ENCODE measurements around the gene KCND2. TPM values are rescaled to one million over a fixed set of nuclear protein-coding genes. Genes with fewer than 3 reads are reported as not detected.

The KCND2 gene
- total RNA-seq, 2 donors from 2014 or later: 0.11 to 0.12 TPM

- H3K4me1 ChIP-seq: no peaks in the 10 kb centered on the region
- H3K9me3 ChIP-seq: no peaks in the 10 kb centered on the region
- no peaks in the 10 kb centered on the region for H3K27me3 ChIP-seq
- TF ChIP-seq CTCF (IDR thresholded peaks at IDR 0.05): no peak
- no peak overlapping the region for H3K4me3 ChIP-seq
- no peak for DNase-seq (ENCODE audit: low spot score)
- no peaks in the 10 kb centered on the region for H3K36me3 ChIP-seq
- no peak overlapping the region for H3K27ac ChIP-seq
Observed at GRCh38 chr7:120373174-120373573, 100.2 kb downstream of the KCND2 start.

- Histone ChIP-seq H3K36me3 (no peaks in the 10 kb centered on the region), H3K4me1 (no peaks in the 10 kb centered on the region), H3K9me3 (no peaks in the 10 kb centered on the region), H3K4me3 (no peak overlapping the region), H3K27me3 (no peaks in the 10 kb centered on the region), H3K27ac (no peak overlapping the region)
- DNase-seq (ENCODE audit: low spot score): no peak
- TF ChIP-seq CTCF (IDR thresholded peaks at IDR 0.05): no peak
Observed at GRCh38 chr7:120394595-120394994, 121.6 kb downstream of the KCND2 start.

- Histone ChIP-seq H3K27ac (no peak overlapping the region), H3K36me3 (no peaks in the 10 kb centered on the region), H3K4me1 (no peaks in the 10 kb centered on the region), H3K4me3 (no peak overlapping the region), H3K27me3 (no peaks in the 10 kb centered on the region), H3K9me3 (no peaks in the 10 kb centered on the region)
- DNase-seq (ENCODE audit: low spot score): no peak
- TF ChIP-seq CTCF (IDR thresholded peaks at IDR 0.05): no peak
Observed at GRCh38 chr7:120395526-120396019, 122.6 kb downstream of the KCND2 start.

- Histone ChIP-seq H3K27me3 (no peaks in the 10 kb centered on the region), H3K36me3 (no peaks in the 10 kb centered on the region), H3K9me3 (no peaks in the 10 kb centered on the region), H3K27ac (no peak overlapping the region), H3K4me1 (no peaks in the 10 kb centered on the region), H3K4me3 (no peak overlapping the region)
- DNase-seq (ENCODE audit: low spot score): no peak
- no peak for TF ChIP-seq CTCF (IDR thresholded peaks at IDR 0.05)
Observed at GRCh38 chr7:120398284-120399000, 125.5 kb downstream of the KCND2 start.

DNA sequence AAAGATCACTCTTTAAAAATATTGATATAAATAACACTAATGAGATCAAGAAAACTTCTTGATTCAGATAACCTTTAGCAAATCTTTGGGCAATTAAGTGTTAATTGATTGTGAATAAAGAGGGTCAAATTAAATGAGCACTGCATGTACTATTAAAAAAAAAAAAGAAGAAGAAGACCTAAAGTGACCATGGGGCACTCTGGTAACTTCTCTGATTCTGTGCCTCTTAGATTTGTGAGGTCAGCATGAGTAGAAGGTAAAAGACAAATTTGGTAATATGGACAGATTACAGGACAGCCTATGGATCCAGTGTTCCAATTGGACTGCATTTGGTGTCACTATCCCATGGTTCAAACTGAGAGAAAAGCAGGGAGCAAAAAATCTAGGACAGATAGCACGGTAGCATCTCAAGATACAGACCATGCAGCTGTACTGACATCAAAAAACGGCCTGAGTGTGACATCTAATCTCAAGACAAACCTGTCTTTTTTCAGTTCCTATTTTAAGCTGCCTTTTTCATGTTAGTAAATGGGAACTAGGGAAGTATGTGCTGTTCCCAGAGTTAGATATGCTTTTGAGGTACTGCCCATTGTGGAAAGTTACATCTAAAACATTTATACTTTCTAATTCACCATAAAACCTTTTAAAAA, 128.0 kb downstream of the KCND2 start:
- Histone ChIP-seq H3K27me3 (no peaks in the 10 kb centered on the region), H3K4me3 (no peak overlapping the region), H3K36me3 (no peaks in the 10 kb centered on the region), H3K4me1 (no peaks in the 10 kb centered on the region), H3K9me3 (no peaks in the 10 kb centered on the region), H3K27ac (no peak overlapping the region)
- no peak for TF ChIP-seq CTCF (IDR thresholded peaks at IDR 0.05)
- no peak for DNase-seq (ENCODE audit: low spot score)

Measured in right atrium auricular region (tissue), 2 donors.